GM12801 (cell line): ENCODE results near the gene RFC4.

Source experiments
- CTCF ChIP-seq: IDR thresholded peaks from one replicate; pipeline ENCODE4 v1.5.1; 2011; ENCODE audit warnings: control low read depth; ENCODE audit not compliant: insufficient read length; ENCODE audit errors: extremely low read depth

Gene RFC4

GRCh38 chr3:186759231-186759930 lies 46.9 kb downstream of the RFC4 start:
- TF ChIP-seq CTCF: no peak

DNA sequence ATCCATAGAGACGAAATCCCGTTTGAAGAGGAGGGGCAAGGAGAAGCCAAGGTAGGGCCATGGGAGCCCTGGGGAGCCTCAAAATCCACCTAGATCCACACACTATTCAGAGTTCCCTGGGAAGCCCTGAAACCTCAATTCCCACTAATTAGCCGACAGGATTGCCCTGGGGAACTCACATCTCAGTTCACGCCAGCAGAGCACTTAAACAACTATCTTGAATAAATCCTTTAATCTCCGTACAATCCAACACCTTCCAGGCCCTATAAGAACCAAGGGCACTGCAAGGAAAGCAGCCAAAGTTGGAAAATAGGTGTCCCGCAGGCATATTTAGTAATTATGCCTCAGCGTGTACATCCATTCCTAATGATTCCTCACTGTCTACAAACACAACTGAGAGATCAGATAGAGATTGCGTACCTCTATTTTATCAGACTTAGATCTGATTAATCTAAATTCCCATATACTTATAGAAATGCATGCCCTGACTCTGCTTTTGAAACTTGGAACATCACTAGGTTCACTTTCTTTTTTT lies 48.5 kb downstream of the RFC4 start:
- no peak for TF ChIP-seq CTCF

- TF ChIP-seq CTCF: no peak
Observed at GRCh38 chr3:186757214-186757613, 49.1 kb downstream of the RFC4 start.

- TF ChIP-seq CTCF: no peak
Observed at GRCh38 chr3:186754871-186755270, 51.4 kb downstream of the RFC4 start.

- no peak for TF ChIP-seq CTCF
Observed at GRCh38 chr3:186754006-186754405, 52.3 kb downstream of the RFC4 start.

GRCh38 chr3:186751480-186751879 lies 54.8 kb downstream of the RFC4 start:
- no peak for TF ChIP-seq CTCF

DNA sequence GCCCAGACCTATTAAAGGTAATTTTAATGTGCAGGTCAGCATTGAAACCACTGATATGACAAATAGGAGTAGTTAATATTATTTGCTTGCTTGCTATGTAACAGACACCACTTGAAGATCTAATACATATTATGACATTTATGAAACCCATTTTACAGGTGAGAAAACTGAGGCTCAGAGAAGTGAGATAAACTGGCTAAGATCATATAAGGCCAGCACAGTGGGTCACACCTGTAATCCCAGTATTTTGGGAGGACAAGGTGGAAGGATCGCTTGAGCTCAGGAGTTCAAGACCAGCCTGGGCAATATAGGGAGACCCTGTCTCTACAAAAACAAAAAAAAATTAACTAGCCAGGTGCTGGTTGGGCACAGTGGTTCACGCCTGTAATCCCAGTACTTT lies 56.0 kb downstream of the RFC4 start:
- TF ChIP-seq CTCF: no peak
